HG02678 (cell line): Measurements from ENCODE around the gene PCDHA9.
"Not testable (repeated sequence)": the region's sequence is repeated elsewhere in the genome, so short reads cannot be mapped to it uniquely, and the experiment has no call there.

ENCODE experiments used
- ATAC-seq: cut with Tn5 transposase; IDR thresholded peaks from one replicate; pipeline ENCODE4 v1.9.1; 2021; ENCODE audit warnings: mild to moderate bottlenecking, moderate library complexity; ENCODE audit not compliant: unreplicated experiment

Gene PCDHA9

DNA sequence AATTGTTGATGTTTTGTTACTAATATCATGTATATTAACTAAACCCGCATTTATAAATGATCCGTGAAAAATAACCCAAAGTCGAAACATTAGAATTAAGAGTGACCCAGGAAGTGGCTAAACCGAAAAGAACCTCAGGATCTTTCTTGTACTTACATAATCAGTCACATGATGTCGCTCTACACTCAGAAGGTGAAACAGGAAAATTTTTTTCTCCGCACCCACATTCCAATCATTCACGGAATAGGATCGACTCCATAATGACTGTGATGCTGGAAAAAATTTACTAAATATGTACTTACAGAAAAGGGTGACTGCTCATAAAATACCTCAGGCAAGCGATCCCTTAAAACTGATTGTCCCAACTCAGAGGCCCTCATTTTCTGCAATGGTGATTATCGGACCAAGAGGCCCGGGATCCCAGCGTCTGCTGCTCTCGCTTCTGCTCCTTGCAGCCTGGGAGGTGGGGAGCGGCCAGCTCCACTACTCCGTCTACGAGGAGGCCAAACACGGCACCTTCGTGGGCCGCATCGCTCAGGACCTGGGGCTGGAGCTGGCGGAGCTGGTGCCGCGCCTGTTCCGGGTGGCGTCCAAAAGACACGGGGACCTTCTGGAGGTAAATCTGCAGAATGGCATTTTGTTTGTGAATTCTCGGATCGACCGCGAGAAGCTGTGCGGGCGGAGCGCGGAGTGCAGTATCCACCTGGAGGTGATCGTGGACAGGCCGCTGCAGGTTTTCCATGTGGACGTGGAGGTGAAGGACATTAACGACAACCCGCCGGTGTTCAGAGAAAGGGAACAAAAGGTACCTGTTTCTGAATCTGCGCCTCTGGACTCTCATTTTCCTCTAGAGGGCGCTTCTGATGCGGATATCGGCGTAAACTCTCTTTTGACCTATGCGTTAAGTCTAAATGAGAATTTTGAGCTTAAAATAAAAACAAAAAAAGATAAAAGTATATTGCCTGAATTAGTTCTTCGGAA lies 27.2 kb downstream of the PCDHA9 start, which contains the start of gene PCDHA12:
Gene PCDHA12, plus strand, starts transcription at position 224 of the 981 bp plus-strand sequence. Its CDS starts 165 bp downstream, at position 389.
- ATAC-seq, result no peak

DNA sequence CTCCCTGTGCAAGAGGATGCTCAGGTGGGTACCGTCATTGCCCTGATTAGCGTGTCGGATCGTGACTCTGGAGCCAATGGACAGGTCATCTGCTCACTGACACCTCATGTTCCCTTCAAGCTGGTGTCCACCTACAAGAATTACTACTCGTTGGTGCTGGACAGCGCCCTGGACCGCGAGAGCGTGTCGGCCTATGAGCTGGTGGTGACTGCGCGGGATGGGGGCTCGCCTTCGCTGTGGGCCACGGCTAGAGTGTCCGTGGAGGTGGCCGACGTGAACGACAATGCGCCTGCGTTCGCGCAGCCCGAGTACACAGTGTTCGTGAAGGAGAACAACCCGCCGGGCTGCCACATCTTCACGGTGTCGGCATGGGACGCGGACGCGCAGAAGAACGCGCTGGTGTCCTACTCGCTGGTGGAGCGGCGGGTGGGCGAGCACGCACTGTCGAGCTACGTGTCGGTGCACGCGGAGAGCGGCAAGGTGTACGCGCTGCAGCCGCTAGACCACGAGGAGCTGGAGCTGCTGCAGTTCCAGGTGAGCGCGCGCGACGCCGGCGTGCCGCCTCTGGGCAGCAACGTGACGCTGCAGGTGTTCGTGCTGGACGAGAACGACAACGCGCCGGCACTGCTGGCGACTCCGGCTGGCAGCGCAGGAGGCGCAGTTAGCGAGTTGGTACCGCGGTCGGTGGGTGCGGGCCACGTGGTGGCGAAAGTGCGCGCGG lies 28.5 kb downstream of the PCDHA9 start:
- ATAC-seq, result not testable (repeated sequence)

DNA sequence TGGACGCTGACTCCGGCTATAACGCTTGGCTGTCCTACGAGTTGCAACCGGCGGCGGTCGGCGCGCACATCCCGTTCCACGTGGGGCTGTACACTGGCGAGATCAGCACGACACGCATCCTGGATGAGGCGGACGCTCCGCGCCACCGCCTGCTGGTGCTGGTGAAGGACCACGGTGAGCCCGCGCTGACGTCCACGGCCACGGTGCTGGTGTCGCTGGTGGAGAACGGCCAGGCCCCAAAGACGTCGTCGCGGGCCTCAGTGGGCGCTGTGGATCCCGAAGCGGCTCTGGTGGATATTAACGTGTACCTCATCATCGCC lies 29.0 kb downstream of the PCDHA9 start:
- ATAC-seq, result no peak

DNA sequence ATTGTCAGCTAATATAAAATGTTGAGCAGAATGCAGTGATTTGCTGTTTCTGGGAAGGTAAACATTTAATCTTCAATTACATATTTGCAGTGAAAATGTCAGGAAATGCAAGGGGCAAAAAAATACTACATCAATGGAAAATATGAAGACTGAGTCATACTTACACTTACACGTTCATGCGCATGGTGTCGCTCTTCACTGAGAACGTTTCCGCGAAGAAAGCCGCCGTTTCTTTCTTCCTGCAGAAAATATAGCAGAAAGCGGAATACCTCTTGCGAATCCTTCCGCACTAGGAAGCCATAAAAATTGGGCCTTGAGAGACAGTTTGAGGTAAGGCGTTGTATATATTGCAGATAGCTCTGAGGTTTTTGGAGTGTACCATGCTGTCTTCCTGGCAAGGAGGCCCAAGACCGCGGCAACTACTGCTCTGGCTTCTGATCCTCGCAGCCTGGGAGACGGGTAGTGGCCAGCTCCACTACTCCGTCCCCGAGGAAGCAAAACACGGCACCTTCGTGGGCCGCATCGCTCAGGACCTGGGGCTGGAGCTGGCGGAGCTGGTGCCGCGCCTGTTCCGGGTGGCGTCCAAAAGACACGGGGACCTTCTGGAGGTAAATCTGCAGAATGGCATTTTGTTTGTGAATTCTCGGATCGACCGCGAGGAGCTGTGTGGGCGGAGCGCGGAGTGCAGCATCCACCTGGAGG lies 33.9 kb downstream of the PCDHA9 start, which contains the start of gene PCDHA13:
Gene PCDHA13, plus strand, starts transcription at position 236 of the 702 bp plus-strand sequence. Its CDS starts 145 bp downstream, at position 381.
- no peak for ATAC-seq

DNA sequence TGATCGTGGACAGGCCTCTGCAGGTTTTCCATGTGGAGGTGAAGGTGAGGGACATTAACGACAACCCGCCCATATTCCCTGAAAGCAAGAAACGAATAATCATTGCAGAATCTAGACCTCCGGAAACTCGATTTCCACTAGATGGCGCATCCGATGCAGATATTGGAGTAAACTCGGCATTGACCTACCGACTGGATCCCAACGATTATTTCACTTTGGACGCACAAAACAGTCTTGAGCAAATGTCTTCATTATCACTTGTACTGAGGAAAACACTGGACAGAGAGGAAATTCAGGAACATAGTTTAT lies 34.4 kb downstream of the PCDHA9 start:
- ATAC-seq, result no peak

DNA sequence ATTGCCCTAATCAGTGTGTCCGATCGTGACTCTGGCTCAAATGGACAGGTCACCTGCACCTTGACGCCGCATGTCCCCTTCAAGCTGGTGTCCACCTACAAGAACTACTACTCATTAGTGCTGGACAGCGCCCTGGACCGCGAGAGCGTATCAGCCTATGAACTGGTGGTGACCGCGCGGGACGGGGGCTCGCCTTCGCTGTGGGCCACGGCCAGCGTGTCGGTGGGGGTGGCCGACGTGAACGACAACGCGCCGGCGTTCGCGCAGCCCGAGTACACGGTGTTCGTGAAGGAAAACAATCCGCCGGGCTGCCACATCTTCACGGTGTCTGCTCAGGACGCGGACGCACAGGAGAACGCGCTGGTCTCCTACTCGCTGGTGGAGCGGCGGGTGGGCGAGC lies 35.2 kb downstream of the PCDHA9 start:
- no peak for ATAC-seq

DNA sequence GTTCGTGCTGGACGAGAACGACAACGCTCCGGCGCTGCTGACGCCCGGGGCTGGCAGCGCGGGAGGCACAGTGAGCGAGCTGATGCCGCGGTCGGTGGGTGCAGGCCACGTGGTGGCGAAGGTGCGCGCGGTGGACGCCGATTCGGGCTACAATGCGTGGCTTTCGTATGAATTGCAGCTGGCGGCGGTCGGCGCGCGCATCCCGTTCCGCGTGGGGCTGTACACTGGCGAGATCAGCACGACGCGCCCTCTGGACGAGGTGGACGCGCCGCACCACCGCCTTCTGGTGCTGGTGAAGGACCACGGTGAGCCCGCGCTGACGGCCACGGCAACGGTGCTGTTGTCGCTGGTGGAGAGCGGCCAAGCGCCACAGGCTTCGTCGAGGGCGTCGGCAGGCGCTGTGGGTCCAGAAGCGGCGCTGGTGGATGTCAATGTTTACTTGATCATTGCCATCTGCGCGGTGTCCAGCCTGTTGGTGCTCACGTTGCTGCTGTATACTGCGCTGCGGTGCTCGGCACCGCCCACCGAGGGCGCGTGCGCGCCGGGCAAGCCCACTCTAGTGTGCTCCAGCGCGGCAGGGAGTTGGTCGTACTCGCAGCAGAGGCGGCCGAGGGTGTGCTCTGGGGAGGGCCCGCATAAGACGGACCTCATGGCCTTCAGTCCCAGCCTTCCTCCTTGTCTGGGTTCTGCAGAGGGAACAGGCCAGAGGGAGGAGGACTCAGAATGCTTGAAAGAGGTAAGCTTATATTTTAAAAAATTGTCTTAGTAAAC lies 35.9 kb downstream of the PCDHA9 start:
- ATAC-seq, result no peak
